GM23248 (cell line): ENCODE data around the gene SSU72.

ENCODE experiments used
- EZH2 ChIP-seq: fragments of 200-600 bp; sonication (generic); IDR thresholded peaks from 2 replicates; pipeline ENCODE4 v1.6.1; 2018; ENCODE audit warnings: antibody characterized with exemption, mild to moderate bottlenecking; ENCODE audit not compliant: insufficient read depth, poor library complexity, severe bottlenecking
- EZH2phosphoT487 ChIP-seq: fragments of 200-600 bp; sonication (generic); IDR thresholded peaks from 2 replicates; pipeline ENCODE4 v1.6.1; 2018; ENCODE audit warnings: antibody characterized with exemption, moderate library complexity, mild to moderate bottlenecking, low read depth; ENCODE audit not compliant: insufficient read depth

GRCh38 chr1:1511533-1512285, 63.0 kb downstream of the SSU72 start, which contains the start of gene ATAD3A:
- no peak for TF ChIP-seq EZH2phosphoT487
- no peak for TF ChIP-seq EZH2
